Skeletal muscle tissue (tissue), 4 donors: ENCODE measurements around the gene MTUS2. TPM values are rescaled to one million over a fixed set of nuclear protein-coding genes. Genes with fewer than 3 reads are reported as not detected.

Source experiments
- H3K27ac ChIP-seq: one replicate; pipeline ENCODE4 v1.7.0; 2013; ENCODE audit warnings: mild to moderate bottlenecking, low read depth, low read length, inconsistent platforms
- H3K27me3 ChIP-seq, 3 donors: one replicate each; pipeline ENCODE4 v1.7.0; 2013; ENCODE audit warnings: low read length in 3 of 3; ENCODE audit not compliant: control insufficient read depth in 3 of 3, insufficient read depth in 3 of 3
- H3K36me3 ChIP-seq, 3 donors: one replicate each; pipeline ENCODE4 v1.7.0; 2013; ENCODE audit warnings: low read length in 3 of 3; ENCODE audit not compliant: control insufficient read depth in 3 of 3, insufficient read depth in 3 of 3
- H3K4me1 ChIP-seq, 3 donors: one replicate each; pipeline ENCODE4 v1.7.0; 2013; ENCODE audit warnings: low read length in 3 of 3, mild to moderate bottlenecking in 3 of 3; ENCODE audit not compliant: control insufficient read depth in 3 of 3, insufficient read depth in 3 of 3
- H3K4me3 ChIP-seq, 3 donors: one replicate each; pipeline ENCODE4 v1.7.0; 2013; ENCODE audit warnings: low read length in 3 of 3
- H3K9ac ChIP-seq, 3 donors: one replicate each; pipeline ENCODE4 v1.7.0; 2013; ENCODE audit warnings: low read length in 3 of 3, mild to moderate bottlenecking in 3 of 3, moderate library complexity in 2 of 3, low read depth in 1 of 3
- H3K9me3 ChIP-seq, 3 donors: one replicate each; pipeline ENCODE4 v1.7.0; 2013; ENCODE audit warnings: low read length in 3 of 3; ENCODE audit not compliant: control insufficient read depth in 3 of 3
- total RNA-seq: library from RNA; depleted of rRNA; stranded (reverse); fragments of >200 nt; gene quantifications from one replicate; pipeline ENCODE4 v1.2.3, GENCODE V29; 2014
- donor health status: Osteomylitis.

The MTUS2 gene
- total RNA-seq, 1 donor from 2014 or later, result 4.2 TPM

DNA sequence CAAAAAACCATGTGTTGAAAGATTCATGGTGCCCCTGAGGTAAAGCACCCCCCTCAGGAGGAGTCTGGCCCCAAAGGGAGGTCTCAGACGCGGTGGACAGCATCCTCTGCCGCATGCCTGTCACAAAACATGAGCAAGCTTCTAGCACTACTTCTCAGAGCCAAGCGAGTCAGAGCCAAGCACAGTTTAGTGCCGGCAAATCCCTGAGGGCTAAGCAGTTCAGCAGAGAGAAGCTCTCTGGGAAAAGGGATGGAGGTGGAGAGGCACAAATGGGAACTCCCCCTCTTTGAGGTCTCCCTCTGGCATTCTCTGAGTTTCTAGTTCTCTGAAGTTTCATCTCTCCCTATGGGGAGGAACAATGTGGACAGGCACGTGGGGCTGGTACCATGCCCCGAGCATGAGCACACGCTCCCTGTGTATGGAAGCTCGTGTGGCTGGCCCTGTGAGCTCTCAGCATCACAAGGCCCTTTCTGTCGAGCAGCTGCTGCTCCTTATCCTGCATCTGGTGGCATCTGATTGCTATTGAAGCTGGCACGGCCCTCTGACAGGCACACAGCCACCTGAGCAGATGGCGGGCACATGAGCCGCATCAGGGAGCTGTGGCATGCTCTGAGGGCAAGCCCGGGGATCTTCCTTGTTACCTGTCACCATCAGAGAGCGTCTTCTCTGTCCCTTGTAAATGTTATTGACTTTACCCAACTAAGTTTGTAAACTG is 450.3 kb downstream of the MTUS2 start:
- no peaks in the 10 kb centered on the region for H3K4me1 ChIP-seq
- H3K27me3 ChIP-seq, result peaks cover 0 to 2% (median 0%) of the 10 kb centered on the region in 3 donors
- H3K27ac ChIP-seq, result no peak overlapping the region
- no peak overlapping the region for H3K4me3 ChIP-seq
- no peaks in the 10 kb centered on the region for H3K36me3 ChIP-seq
- no peaks in the 10 kb centered on the region for H3K9me3 ChIP-seq
- no peak overlapping the region for H3K9ac ChIP-seq

- Histone ChIP-seq H3K9me3 (no peaks in the 10 kb centered on the region), H3K9ac (no peak overlapping the region), H3K4me1 (no peaks in the 10 kb centered on the region), H3K4me3 (no peak overlapping the region), H3K36me3 (no peaks in the 10 kb centered on the region), H3K27ac (no peak overlapping the region), H3K27me3 (peaks cover 0 to 2% (median 0%) of the 10 kb centered on the region in 3 donors)
These were observed 451.5 kb downstream of the MTUS2 start for GRCh38 chr13:29271606-29272005.

- Histone ChIP-seq H3K4me1 (no peaks in the 10 kb centered on the region), H3K36me3 (no peaks in the 10 kb centered on the region), H3K9me3 (no peaks in the 10 kb centered on the region), H3K27ac (no peak overlapping the region), H3K4me3 (no peak overlapping the region), H3K27me3 (no peaks in the 10 kb centered on the region), H3K9ac (no peak overlapping the region)
These were observed 459.5 kb downstream of the MTUS2 start for GRCh38 chr13:29279356-29280254.

DNA sequence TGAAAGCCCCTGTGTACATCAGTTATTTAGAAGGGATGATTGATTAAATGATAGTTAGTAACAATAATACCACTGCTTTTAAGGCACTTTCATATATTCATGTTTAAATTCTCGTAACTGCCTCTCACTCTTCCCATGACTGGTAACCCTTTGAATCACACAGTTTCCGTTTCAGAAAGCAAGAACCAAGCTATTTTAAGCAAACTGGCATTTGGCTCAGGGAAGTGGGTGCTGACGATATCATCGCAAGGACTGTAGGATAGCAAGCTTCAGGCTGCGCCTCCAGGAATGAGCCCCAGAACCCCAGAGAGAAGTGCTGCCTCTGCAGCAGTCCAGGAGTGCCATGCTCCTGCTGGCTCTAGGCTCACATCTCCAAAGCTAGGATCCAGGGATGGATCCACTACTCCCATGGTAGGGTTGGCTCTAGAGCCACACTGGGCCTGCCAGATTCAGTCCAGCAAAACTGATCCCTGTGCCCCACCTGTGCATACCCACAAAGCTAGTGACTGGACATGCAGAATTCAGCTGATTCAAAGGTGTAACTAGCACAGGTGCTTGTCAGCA is 461.9 kb downstream of the MTUS2 start:
- Histone ChIP-seq H3K4me1 (no peaks in the 10 kb centered on the region), H3K4me3 (no peak overlapping the region), H3K27ac (no peak overlapping the region), H3K27me3 (no peaks in the 10 kb centered on the region), H3K9ac (no peak overlapping the region), H3K9me3 (no peaks in the 10 kb centered on the region), H3K36me3 (no peaks in the 10 kb centered on the region)

GRCh38 chr13:29284726-29285125 is 464.6 kb downstream of the MTUS2 start:
- H3K27ac ChIP-seq, result no peak overlapping the region
- H3K9ac ChIP-seq, result no peak overlapping the region
- no peaks in the 10 kb centered on the region for H3K4me1 ChIP-seq
- no peaks in the 10 kb centered on the region for H3K27me3 ChIP-seq
- H3K9me3 ChIP-seq, result no peaks in the 10 kb centered on the region
- H3K4me3 ChIP-seq, result no peak overlapping the region
- H3K36me3 ChIP-seq, result no peaks in the 10 kb centered on the region

DNA sequence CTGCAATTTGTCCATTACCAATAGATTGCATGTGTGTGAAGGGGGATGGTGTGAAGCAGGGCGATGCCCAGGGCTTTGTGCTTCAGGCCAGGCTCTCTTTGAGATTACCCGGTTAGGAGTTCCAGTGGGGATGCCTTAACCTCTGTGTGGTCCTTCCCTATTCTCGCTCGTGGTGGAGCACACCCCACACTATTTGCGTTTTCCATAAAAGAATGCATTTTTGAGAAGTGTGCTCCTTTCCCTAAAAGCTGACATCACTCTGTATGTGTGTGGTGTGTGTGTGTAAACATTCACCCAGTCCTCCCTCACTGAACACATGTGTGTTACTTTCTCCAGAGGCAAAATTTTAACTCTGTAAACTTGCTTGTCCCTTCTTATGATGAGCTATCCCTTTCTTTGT is 467.1 kb downstream of the MTUS2 start:
- Histone ChIP-seq H3K36me3 (no peaks in the 10 kb centered on the region), H3K27me3 (no peaks in the 10 kb centered on the region), H3K4me1 (no peaks in the 10 kb centered on the region), H3K9me3 (no peaks in the 10 kb centered on the region), H3K4me3 (no peak overlapping the region), H3K27ac (no peak overlapping the region), H3K9ac (no peak overlapping the region)

DNA sequence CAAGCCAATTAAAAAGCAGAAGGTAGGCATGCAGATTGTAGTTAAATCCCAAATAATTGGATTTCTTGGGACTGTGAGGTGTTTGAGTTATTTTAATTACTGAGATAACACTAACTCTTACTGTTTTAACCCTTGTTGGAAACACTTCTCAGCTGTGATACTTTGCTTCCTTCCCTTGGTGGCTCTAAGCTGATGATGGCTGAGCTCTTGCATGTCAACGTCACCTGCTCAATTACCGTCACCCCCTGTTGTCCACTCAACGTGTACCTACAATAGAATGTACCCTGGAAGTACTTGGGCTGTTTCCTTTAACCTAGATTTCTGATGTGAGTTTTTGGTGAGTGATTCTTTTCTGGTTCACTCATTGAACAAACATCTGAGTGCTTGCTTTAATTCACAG is 471.9 kb downstream of the MTUS2 start:
- H3K4me3 ChIP-seq, result no peak overlapping the region
- no peaks in the 10 kb centered on the region for H3K27me3 ChIP-seq
- H3K36me3 ChIP-seq, result no peaks in the 10 kb centered on the region

GRCh38 chr13:29294821-29295220 is 474.7 kb downstream of the MTUS2 start:
- no peak overlapping the region for H3K9ac ChIP-seq
- H3K27ac ChIP-seq, result no peak overlapping the region
- no peaks in the 10 kb centered on the region for H3K9me3 ChIP-seq
- no peaks in the 10 kb centered on the region for H3K4me1 ChIP-seq
- no peaks in the 10 kb centered on the region for H3K36me3 ChIP-seq
- H3K27me3 ChIP-seq, result no peaks in the 10 kb centered on the region
- no peak overlapping the region for H3K4me3 ChIP-seq

More for the DNA sequence above, 471.9 kb downstream of the MTUS2 start:
- Histone ChIP-seq H3K27ac (no peak overlapping the region), H3K9ac (no peak overlapping the region), H3K4me1 (no peaks in the 10 kb centered on the region), H3K9me3 (no peaks in the 10 kb centered on the region)

- Histone ChIP-seq H3K4me1 (no peaks in the 10 kb centered on the region), H3K4me3 (no peak overlapping the region), H3K36me3 (no peaks in the 10 kb centered on the region), H3K9me3 (peaks cover 0 to 2% (median 0%) of the 10 kb centered on the region in 3 donors), H3K9ac (no peak overlapping the region), H3K27me3 (no peaks in the 10 kb centered on the region), H3K27ac (no peak overlapping the region)
These were observed 480.9 kb downstream of the MTUS2 start for GRCh38 chr13:29301027-29301426.

DNA sequence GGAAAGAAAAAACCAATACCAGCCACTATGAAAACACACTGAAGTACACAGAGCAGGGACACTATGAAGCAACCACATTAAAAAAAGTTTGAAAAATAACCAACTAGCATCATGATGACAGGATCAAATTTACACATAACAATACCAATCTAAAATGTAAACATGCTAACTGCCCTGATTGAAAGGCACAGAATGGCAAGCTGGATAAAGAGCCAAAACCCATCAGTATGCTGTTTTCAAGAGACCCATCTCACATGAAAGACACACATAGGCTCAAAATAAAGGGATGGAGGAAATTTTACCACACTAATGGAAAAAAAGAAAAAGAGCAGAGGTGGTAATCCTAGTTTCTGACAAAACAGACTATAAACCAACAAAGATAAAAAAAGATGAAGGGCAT is 484.0 kb downstream of the MTUS2 start:
- no peak overlapping the region for H3K9ac ChIP-seq
- H3K9me3 ChIP-seq, result peaks cover 3 to 5% (median 5%) of the 10 kb centered on the region in 3 donors
- H3K27me3 ChIP-seq, result no peaks in the 10 kb centered on the region
- no peaks in the 10 kb centered on the region for H3K4me1 ChIP-seq
- H3K27ac ChIP-seq, result no peak overlapping the region
- H3K4me3 ChIP-seq, result no peak overlapping the region
- no peaks in the 10 kb centered on the region for H3K36me3 ChIP-seq
